Urothelium cell line (cell line): ENCODE measurements around the gene YES1.
A peak's percentile ranks its signal among the peaks of the same experiment; 100 is the strongest.

Experiments used
- DNase-seq: peaks from one replicate; pipeline ENCODE4 v3.0.0; 2011; ENCODE audit warnings: low spot score, mixed read lengths
- FAIRE-seq: peaks from 2 replicates; lab custom pipeline; 2011; peaks lifted over from hg19 to GRCh38; lab: Jason Lieb, UNC

Gene YES1

DNA sequence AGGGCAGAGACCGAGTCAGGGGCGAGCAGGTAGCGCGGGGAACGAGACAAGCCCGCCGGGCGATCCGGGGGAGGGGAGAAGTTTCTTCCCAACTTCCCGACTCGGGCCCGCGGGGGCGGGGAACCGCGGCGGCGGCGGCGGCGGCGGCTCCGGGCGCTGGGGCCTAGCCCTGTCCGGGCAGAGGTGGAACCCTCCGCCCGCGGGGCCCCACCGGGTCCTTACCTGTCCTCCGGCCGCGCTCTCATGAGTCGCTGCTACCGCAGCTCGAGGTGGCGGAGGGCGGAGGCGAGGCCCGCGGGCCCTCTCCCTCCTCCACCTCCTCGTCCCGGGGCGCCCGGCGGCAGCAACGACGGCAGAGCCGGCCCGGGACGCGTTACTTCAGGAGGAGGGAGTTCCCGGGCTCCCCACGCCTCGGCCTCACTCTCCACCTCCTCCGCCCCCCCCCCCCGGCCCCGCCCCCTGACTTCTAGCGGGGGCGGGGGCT lies at the start of gene YES1:
Gene YES1, minus strand, starts transcription at position 351 of the 484 bp plus-strand sequence. CDS start 55,415 bp downstream, outside the sequence.
- DNase-seq (peak; percentile 77), FAIRE-seq (no peak)

DNA sequence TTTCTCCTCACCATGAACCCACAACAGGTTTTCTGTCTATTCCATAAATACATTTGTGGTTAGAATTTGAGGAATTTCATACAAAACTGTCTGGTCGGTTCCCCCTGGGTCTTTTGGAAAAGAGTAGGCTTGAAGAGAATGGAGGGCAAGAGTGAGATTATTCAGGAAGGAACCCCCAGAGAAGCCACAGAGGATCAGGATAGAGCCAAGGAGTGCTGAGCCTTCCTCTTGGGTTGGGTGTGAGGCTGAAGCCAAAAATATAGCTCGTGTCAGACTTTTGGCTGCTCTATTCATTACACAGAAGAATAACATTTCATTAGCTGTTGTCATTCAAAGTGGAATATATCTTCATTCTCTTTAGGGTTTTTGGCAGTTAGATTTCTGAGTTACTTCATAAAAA lies 45.9 kb upstream of the YES1 start:
- no peak for DNase-seq
- no peak for FAIRE-seq

DNA sequence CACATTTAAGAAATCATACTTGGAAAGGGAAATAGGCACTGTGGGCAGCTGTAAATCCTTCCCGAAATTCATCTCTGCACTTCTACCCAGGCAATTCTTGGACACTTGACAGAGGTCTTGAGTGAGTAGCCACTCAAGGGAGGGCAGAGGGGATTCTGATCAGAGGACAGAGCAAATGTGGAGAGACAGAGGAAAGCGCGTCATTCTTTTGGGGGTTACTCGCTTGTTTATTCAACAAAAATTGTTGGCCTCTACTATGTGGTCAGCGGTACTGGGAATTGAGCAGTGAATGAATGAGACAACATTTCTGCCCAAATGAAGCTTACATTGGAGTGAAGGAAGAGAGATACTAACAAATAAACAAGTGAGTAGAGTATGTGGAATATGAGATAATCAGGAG lies 41.4 kb upstream of the YES1 start:
- FAIRE-seq = peak; percentile 44
- DNase-seq = no peak

DNA sequence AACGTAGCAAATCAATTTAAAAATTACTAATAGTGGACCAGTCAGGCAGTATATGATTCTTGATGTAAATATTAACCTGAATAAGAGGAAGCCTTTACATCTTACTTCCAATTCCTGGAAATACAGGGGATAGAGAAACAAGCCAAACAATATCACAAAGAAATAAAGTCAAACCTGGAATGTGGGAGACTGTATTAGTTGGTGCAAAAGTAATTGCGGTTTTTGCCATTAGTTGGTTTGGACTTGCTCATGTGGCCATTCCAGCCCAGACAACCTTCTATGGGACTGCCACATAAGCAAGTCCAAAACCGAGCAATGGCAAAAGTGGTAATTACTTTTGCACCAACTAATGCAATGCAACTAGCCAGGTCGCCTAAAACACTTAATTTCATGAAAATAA lies 38.9 kb upstream of the YES1 start:
- DNase-seq (no peak), FAIRE-seq (peak; percentile 66)

DNA sequence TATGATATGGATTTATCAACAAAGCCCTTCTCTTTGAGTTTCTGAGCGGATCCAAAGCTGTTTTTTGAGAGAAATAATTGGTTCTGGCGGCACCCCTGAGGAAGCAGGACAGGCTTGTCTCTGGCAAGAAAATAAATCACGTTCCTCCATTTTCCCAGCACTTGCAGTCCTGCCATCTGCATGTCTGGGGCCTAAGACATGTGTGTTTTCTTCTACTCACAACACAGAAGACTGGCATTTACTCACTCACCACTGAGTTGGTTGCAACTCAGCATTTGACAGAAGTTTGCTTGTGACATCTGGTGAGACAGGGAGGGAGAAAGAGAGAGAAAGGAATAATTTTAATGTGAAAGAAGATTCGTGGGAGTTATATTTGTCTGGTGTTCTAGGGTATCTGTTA lies 37.0 kb upstream of the YES1 start:
- DNase-seq (no peak), FAIRE-seq (no peak)

DNA sequence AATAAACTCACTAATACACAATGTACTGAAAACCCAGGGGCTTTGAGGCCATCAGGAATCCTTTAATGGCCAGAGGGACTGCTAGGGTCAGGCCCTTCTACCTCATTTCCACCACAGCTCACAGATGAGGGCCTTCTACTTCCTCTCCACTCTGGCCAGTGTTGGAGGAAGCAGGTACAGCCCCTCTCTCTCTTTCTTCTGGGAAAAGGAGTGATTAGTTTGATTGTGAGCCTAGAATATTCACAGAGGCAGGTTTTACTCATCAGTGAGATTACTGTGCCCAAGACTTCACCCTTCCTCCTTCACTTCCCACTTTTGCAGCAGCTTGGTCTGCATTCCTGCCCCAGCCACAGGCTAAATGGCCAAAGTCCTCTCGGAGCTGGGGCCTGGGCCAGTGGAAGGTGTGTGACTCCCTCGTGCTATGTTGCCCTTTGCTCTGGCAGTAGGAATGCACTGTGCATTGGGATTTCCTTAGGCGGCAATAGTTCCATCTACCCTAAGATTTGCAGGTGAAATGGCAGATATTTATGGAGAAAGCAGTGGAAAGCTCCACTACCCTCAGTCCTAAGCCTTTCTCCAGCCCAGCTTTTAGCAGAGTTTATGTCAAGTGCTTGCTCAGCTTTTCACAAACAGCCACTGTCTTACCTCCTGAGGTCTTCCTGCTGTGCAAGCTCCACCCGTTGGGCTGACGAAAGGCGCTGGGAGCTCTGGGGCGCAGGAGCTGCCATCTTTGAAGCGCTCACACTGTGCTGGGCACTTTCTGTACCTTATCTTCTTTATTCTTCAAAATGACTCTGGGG lies 36.2 kb upstream of the YES1 start:
- DNase-seq = no peak
- peak; percentile 62 for FAIRE-seq

DNA sequence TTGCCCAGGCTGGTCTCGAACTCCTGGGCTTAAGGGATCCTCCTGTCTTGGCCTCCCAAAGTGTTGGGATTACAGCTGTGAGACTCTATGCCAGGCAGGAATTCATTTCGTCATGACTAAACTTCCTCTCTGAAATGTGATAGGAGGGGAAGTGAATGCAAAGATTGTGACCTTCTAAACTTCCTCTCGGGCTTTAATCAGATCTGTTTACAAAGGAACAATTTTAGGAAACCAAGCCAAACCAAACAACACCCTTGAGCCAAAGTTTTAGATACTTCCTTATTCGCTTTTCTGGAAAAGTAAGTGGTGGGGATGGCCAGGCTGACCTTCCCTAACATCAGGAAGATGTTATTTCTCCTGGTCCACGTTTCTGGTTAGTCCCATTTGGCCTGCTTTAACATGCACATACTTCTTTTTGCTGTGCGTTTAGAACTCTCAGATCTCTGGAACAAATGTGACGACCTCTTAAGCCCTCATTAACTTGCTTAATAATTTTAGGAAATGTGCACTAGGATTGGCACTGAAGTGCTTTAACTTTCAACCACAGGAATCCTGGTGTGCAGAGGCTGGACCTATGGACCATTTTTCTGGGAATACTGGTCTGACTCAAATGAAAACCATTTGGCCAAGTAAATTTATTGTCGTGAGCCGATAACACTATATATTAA lies 33.2 kb upstream of the YES1 start:
- FAIRE-seq = peak; percentile 72
- DNase-seq = no peak

DNA sequence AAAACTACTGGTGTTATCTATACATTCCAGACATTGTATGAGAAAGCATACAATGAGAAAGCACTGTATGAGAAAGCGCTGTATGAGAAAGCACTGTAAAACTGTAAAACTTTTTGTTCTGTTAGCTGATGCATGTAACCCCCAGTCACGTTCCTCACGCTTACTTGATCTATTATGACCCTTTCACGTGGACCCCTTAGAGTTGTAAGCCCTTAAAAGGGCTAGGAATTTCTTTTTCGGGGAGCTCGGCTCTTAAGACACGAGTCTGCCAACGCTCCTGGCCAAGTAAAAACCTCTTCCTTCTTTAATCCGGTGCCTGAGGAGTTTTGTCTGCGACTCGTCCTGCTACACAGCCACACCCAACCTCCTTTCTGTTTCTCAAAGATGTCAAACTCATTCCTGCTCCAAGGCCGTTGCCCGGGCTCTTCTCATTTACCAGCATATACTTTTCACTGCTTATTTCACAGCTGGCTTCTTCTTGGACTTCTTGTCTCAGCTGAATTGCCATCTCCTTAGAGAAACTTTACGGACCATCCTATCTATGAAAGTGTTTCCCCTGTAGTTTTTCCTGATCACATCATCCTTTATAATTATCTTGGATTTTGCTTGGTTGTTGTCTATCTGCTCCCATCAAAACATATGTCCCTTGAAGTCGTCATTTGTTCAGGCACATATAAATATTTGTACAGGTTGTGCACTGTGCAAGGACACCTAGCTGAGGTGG lies 29.8 kb upstream of the YES1 start:
- DNase-seq = no peak
- FAIRE-seq = no peak

DNA sequence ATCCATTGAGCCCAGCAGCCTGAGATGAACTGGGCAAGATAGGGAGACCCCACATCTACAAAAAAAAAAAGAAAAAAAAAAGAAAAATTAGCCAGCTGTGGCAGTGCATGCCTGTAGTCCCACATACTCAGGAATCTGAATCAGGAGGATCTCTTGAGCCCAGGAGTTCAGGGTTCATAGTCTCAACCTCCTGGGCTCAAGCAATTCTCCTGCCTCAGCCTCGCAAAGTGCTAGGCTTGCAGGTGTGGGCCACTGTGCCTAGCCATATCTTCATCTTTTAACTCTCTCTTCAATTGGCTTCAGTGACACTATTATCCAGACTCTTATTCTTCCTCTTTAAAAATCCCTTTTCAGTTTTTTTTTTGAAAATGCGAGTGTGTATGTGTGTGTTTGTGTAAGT lies 28.5 kb upstream of the YES1 start:
- FAIRE-seq (no peak), DNase-seq (no peak)

DNA sequence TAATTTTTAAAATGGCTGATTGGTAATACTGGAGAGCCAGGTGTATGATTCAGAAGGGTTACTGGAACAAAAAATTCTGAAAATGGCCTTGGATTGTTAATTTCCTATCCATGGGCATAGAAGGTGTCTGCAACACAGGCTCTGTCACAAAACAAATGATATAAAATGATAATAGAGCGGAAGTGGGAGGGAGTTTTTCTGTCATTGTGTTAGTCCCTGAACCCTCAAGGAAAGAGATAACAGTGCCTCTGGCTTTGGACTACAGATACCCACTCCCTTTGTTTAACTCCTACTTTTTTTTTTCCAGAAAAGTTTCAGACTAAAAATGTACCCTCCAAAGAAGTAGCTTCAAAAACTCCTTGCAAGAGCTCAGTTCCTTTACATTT lies 28.0 kb upstream of the YES1 start:
- no peak for DNase-seq
- no peak for FAIRE-seq

DNA sequence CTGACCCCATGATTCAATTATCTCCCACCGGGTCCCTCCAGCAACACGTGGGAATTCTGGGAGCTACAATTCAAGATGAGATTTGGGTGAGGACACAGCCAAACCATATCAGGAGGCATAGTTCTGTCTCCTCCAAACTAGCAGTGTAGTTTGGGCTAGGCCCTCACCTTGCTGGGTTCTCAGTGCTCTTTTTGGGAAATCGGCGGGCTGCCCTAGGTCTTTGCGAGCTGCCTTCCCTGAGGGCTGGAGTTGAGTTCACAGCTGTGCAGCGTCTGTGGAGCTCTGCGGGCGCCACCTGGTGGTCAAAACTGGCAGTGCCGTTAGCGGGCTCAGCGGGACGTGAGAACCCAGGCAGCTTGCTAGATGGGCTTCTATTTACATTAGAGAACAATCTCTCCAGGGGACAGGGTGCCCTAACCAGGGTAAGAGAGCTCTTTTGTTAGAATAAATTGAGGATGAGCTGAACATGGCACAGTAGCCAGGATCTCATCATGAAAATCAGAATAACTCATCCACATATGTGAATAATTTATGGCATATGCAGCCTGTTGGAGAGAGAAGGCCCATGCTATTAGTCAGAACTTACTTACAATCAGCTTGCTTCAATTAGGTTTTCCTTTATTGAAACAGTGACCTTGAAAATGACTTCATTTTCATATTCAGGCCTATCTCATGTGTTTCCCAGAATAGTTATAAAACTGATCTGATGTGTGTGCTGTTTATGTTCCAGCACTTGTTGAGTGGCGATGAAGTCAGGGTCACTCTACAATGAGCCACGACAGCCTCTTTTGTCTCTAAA lies 27.4 kb upstream of the YES1 start:
- FAIRE-seq (peak; percentile 96), DNase-seq (peak; percentile 98)

DNA sequence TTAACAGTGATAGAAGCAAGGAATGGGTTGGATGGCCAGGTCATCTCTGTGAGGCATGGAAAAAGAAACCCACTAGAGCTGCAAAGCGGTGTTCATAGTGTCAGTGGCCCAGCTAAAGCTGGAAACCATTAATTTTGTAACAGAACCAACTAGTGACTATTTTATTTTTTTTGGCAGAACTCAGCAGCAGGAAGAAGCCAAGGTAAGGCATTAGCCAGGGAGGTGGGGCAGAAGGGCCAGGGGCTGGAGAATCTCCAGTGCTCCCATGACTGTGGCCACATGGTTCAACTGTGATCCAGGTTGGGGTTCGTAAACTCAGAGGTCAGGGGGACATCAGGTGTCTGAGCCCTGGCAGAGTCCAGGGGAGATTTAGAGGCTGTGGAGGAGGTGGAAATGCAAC lies 25.9 kb upstream of the YES1 start:
- FAIRE-seq (peak; percentile 67), DNase-seq (no peak)

DNA sequence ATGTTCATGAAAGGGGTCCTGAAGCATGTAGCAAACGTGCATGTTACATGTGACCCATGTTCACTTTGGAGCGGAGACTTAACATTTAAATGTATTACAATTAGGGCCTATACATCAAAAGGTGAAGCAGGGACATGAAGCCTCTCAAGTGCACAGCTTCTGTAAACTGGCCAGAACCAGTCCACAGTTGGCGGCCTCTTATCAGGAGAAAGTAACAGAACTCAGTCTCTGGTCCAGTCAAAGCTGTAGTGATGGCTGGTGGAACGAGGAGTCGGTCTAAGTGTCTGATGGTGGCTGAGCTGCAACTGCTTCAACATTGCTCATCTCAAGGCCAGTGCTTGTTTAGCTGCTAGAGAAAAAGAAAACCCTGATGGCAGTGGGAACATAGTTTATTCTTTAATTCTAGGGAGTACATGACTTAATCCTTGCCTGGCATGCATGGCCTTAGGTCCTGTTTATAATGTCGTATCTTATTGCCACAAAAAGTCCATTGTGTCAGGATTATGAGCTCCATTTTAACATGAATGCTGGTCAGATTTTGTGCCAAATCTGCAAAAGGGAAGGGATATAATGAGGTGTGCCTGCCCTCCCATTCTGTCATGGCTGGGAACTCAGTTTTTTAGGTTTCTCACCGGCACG lies 22.2 kb upstream of the YES1 start:
- DNase-seq (no peak), FAIRE-seq (no peak)

DNA sequence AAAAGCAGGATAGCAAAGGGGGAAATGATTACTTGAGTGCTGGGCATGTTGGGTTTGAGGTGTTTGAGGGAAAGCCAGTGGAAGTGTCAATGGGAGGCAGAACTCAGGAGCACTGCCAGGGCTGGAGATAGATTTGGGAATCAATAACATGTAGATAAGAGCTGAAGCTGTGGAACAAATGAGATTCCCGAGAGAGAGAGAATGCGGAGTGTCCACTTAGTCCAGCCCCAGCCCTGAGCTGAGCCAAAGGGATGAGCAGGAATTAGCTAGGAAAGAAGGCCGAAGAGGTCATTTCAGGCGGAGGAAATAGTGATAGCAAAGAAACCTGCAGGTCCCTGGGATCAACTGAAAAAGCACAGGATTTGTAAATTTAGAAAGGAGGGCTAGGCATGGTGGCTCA lies 21.2 kb upstream of the YES1 start:
- no peak for FAIRE-seq
- DNase-seq = no peak

DNA sequence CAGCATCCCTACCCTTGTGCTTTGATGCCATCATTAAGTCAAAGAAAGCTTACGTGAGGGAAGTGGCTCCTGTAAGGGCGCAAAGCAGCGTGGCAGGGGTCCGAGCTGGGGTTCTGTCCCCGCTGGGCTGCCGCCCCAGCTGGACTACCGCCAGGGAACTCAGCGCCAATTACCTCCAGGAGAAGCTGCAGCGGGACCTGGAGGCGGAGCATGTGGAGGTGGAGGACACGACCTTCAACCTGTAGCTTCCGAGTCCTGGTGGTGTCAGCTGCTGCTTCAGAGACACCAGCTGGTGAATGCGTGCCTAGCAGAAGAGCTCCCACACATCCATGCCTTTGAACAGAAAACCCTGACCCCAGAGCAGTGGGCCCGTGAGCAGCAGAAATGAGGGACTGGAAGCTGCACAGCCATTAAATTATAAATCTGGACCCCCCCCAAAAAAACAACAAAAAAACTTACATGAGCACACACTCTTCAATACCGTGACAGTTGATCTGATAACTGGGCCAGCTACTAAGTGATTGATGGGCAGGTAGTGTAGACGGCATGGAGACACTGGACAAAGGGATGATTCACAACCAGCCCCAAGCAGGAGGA lies 20.1 kb upstream of the YES1 start:
- DNase-seq (no peak), FAIRE-seq (peak; percentile 40)

DNA sequence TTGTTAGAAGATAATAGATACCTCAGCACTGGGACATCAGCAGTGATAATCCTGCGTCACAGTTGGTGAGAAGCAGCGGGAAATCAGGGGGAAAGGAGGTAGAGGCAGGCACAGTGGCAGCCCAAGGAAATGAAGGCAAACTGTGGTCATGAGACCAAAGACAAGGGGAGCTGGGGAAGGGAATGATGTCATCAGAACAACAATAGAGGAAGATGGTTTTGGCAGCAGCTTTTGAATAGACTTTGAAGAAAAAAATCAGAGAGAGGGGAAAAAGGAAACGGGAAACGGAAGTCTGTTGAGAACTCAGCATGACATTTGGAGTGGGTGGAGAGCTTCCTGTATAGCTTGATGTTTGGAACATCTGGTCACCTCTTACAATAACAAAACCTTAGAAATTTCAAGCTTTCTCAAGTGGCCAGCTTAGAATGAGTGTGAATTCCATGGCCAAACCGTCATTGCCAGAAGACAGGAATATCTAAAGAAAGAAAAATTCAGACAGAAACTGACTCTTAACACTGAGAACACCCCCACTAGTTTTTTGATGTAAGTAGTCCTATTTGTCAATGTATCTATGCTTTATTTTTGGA lies 18.4 kb upstream of the YES1 start:
- DNase-seq (peak; percentile 61), FAIRE-seq (peak; percentile 27)

DNA sequence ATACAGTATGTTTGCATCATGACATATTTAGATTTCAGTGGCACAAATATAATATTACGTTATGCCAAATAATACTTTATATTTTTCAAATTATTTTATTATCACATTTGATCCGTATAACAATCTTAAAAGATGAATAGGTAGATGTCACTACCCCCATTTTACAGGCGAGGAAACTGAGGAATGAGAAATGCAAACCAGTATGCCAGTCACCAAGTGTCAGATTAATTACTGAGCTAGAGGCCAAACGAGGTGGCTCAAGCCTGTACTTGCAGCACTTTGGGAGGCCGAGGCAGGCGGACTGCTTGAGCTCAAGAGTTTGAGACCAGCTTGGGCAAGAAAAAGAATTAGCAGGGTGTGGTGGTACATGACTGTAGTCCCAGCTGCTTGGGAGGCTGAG lies 17.4 kb upstream of the YES1 start:
- DNase-seq = no peak
- peak; percentile 61 for FAIRE-seq

DNA sequence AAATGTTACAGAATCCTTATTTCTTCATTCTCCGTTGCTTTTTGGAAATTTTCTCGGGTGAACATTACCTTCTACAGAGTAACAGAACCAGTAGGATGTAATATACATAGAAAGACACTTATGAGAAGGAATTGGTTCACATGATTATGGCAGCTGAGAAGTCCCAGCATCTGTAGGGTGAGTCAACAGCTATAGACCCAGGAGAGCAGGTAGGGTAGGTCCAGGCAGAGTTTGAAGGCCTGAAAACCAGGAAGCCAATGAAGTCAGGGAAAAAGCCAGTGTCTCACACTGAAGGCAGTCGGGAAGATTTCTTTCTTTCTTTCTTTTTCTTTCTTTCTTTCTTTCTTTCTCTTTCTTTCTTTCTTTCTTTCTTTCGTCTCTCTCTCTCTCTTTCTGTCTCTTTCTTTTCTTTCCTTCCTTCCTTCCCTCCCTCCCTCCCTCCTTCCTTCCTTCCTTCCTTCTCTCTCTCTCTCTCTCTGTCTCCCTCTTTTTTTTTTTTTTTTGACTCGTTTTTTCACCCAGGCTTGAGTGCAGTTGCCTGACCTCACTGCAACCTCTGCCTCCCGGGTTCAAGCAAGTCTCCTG lies 15.1 kb upstream of the YES1 start:
- FAIRE-seq (peak; percentile 83), DNase-seq (no peak)

DNA sequence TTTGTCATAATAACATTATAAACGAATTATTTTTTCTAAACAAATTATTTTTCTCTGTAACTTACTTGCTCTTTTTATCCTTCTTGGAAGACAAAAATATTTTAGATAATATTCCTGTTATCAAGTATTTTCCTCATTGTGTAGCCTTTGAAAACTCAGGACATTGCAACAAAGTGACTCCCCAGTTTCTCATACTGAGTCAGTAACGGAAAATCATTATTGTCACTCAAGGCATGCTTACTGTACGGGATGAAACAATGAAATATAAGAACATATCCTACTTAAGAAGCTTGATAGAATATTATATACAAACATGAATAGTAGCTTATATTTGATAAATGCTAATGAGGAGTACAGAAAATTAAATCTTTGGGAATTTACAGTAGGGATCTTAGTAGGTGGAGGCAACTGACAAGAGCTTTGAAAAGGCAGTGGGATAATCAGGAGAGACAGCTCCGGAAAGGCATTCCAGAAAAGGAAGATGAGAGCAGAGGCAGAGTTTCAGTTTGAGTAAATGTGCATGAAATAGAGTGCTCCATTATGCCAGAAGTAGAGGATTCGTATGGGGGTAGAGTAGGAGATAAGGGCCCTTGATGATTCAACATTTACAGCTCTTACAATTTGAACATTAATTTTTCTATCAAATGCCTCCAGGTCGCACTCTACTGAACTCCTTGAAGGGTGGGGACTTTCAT lies 14.0 kb upstream of the YES1 start:
- no peak for FAIRE-seq
- no peak for DNase-seq
